ENCODE data around the gene SCYL2.
"Not testable (repeated sequence)": the region's sequence is repeated elsewhere in the genome, so short reads cannot be mapped to it uniquely, and the experiment has no call there.

GRCh38 chr12:100284556-100284955, 17.6 kb downstream of the SCYL2 start:
- TF ChIP-seq, protein P1, sequence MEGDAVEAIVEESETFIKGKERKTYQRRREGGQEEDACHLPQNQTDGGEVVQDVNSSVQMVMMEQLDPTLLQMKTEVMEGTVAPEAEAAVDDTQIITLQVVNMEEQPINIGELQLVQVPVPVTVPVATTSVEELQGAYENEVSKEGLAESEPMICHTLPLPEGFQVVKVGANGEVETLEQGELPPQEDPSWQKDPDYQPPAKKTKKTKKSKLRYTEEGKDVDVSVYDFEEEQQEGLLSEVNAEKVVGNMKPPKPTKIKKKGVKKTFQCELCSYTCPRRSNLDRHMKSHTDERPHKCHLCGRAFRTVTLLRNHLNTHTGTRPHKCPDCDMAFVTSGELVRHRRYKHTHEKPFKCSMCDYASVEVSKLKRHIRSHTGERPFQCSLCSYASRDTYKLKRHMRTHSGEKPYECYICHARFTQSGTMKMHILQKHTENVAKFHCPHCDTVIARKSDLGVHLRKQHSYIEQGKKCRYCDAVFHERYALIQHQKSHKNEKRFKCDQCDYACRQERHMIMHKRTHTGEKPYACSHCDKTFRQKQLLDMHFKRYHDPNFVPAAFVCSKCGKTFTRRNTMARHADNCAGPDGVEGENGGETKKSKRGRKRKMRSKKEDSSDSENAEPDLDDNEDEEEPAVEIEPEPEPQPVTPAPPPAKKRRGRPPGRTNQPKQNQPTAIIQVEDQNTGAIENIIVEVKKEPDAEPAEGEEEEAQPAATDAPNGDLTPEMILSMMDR (IDR thresholded peaks at IDR 0.05) = not testable (repeated sequence)
- TF ChIP-seq POLR2A (IDR thresholded peaks at IDR 0.05) = not testable (repeated sequence)
